ENCODE data around the gene GSTM1.

DNA sequence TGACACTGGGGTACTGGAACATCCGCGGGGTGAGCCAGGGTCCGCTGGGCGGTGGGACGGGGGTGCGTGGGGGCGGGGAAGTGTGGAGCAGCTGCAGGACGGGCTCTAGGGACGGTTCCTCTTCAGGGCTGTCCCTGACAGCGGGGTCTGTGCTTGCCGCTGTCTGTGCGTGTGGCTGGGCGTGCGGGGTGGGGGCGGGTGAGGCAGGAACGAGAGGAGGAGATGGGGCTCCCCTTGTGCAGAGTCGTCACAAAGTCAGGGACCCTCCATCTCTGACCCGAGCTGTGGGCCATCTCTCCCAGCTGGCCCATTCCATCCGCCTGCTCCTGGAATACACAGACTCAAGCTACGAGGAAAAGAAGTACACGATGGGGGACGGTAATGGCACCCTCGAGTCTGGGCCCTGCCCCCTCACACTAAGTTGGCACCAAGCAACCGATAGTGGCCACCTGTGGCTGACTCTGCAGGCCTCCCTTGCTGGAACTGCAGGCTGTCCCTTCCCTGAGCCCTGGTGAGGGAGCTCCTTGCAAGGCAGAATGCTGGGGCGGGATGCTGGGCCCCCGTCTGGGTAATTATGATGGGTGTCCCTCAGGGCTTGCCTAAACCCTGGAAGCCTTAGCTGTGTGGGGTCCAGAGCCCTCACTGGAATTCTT is 19.4 kb upstream of the GSTM1 start:
- TF ChIP-seq, protein P1, sequence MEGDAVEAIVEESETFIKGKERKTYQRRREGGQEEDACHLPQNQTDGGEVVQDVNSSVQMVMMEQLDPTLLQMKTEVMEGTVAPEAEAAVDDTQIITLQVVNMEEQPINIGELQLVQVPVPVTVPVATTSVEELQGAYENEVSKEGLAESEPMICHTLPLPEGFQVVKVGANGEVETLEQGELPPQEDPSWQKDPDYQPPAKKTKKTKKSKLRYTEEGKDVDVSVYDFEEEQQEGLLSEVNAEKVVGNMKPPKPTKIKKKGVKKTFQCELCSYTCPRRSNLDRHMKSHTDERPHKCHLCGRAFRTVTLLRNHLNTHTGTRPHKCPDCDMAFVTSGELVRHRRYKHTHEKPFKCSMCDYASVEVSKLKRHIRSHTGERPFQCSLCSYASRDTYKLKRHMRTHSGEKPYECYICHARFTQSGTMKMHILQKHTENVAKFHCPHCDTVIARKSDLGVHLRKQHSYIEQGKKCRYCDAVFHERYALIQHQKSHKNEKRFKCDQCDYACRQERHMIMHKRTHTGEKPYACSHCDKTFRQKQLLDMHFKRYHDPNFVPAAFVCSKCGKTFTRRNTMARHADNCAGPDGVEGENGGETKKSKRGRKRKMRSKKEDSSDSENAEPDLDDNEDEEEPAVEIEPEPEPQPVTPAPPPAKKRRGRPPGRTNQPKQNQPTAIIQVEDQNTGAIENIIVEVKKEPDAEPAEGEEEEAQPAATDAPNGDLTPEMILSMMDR (IDR thresholded peaks at IDR 0.05) = no peak
- TF ChIP-seq POLR2A (IDR thresholded peaks at IDR 0.05) = no peak
